Peyer's patch (tissue), 4 donors: ENCODE results near the gene PTPRF. TPM values are rescaled to one million over a fixed set of nuclear protein-coding genes. Genes with fewer than 3 reads are reported as not detected.

Source experiments
- DNase-seq, 3 donors: peaks; one replicate each; pipeline ENCODE4 v3.0.0-alpha.2; 2017 to 2019
- H3K27ac ChIP-seq, 4 donors: fragments of 200-600 bp; sonication (generic); one replicate each; pipeline ENCODE4 v1.5.1; 2016 to 2019
- H3K27me3 ChIP-seq, 2 donors: fragments of 200-600 bp; sonication (generic); one replicate each; pipeline ENCODE4 v1.5.1; 2019
- H3K36me3 ChIP-seq, 3 donors: fragments of 200-600 bp; sonication (generic); one replicate each; pipeline ENCODE4 v1.5.1; 2016 to 2019
- H3K4me1 ChIP-seq, 4 donors: fragments of 200-600 bp; sonication (generic); one replicate each; pipeline ENCODE4 v1.5.1; 2016 to 2019
- H3K4me3 ChIP-seq, 4 donors: fragments of 200-600 bp; sonication (generic); 1 replicate in 3 of 4; 2 replicates in 1 of 4; pipeline ENCODE4 v1.5.1; 2016 to 2019; ENCODE audit warnings: mild to moderate bottlenecking in 1 of 4
- H3K9me3 ChIP-seq, 4 donors: fragments of 200-600 bp; sonication (generic); one replicate each; pipeline ENCODE4 v1.5.1; 2016 to 2019; ENCODE audit warnings: mild to moderate bottlenecking in 1 of 4
- POLR2A ChIP-seq, 2 donors: fragments of 450-650 bp; IDR thresholded peaks; one replicate each; pipeline ENCODE4 v1.5.1; 2017; ENCODE audit warnings: antibody characterized with exemption in 2 of 2, mild to moderate bottlenecking in 2 of 2, moderate library complexity in 2 of 2
- total RNA-seq, 4 donors: library from RNA; depleted of rRNA; stranded (reverse); fragments of >200 nt; gene quantifications; one replicate each; pipeline ENCODE4 v1.1.0, GENCODE V29; 2016
- TF ChIP-seq, protein P1 (sequence below), 6 experiments: fragments of 450-650 bp in 4 of 6; fragments of 200-600 bp in 2 of 6; sonication (generic) in 1 of 6; IDR thresholded peaks; one replicate each; pipeline ENCODE4 v1.5.1; 2017 to 2019; ENCODE audit warnings: antibody characterized with exemption in 6 of 6, mild to moderate bottlenecking in 3 of 6, moderate library complexity in 1 of 6

Gene PTPRF
- total RNA-seq, 4 donors from 2014 or later = 149 to 613 (median 528) TPM

- TF ChIP-seq POLR2A (IDR thresholded peaks at IDR 0.05) = peak; percentile 99
- TF ChIP-seq, protein P1, sequence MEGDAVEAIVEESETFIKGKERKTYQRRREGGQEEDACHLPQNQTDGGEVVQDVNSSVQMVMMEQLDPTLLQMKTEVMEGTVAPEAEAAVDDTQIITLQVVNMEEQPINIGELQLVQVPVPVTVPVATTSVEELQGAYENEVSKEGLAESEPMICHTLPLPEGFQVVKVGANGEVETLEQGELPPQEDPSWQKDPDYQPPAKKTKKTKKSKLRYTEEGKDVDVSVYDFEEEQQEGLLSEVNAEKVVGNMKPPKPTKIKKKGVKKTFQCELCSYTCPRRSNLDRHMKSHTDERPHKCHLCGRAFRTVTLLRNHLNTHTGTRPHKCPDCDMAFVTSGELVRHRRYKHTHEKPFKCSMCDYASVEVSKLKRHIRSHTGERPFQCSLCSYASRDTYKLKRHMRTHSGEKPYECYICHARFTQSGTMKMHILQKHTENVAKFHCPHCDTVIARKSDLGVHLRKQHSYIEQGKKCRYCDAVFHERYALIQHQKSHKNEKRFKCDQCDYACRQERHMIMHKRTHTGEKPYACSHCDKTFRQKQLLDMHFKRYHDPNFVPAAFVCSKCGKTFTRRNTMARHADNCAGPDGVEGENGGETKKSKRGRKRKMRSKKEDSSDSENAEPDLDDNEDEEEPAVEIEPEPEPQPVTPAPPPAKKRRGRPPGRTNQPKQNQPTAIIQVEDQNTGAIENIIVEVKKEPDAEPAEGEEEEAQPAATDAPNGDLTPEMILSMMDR (IDR thresholded peaks at IDR 0.05) = no peak
Observed at GRCh38 chr1:43650310-43651085, 119.8 kb downstream of the PTPRF start.

GRCh38 chr1:43651188-43651587 is 120.5 kb downstream of the PTPRF start:
- no peak for TF ChIP-seq POLR2A (IDR thresholded peaks at IDR 0.05)
- TF ChIP-seq, protein P1 (IDR thresholded peaks at IDR 0.05) = no peak
- H3K36me3 ChIP-seq = peaks cover 0 to 31% (median 0%) of the 10 kb centered on the region in 3 donors
- H3K9me3 ChIP-seq = no peaks in the 10 kb centered on the region
- no peak for DNase-seq
- peak overlapping the region; percentile 64 to 90 (median 80) for H3K4me3 ChIP-seq
- H3K4me1 ChIP-seq = peaks cover 0 to 35% (median 7%) of the 10 kb centered on the region in 4 donors
- peak overlapping the region in 2 of 4 donors; percentile 27 to 98 for H3K27ac ChIP-seq
- H3K27me3 ChIP-seq = no peaks in the 10 kb centered on the region

More at GRCh38 chr1:43650310-43651085, 119.8 kb downstream of the PTPRF start:
- Histone ChIP-seq H3K9me3 (no peaks in the 10 kb centered on the region), H3K27ac (peak overlapping the region; percentile 89 to 98 (median 97)), H3K4me1 (peaks cover 0 to 35% (median 7%) of the 10 kb centered on the region in 4 donors), H3K27me3 (no peaks in the 10 kb centered on the region), H3K36me3 (peaks cover 0 to 24% (median 0%) of the 10 kb centered on the region in 3 donors), H3K4me3 (peak overlapping the region; percentile 64 to 90 (median 80))
- DNase-seq = peak; percentile 94 to 99 (median 95)

GRCh38 chr1:43651902-43652301 is 121.2 kb downstream of the PTPRF start:
- peak overlapping the region in 2 of 4 donors; percentile 27 to 98 for H3K27ac ChIP-seq
- H3K4me1 ChIP-seq = peaks cover 0 to 35% (median 7%) of the 10 kb centered on the region in 4 donors
- TF ChIP-seq POLR2A (IDR thresholded peaks at IDR 0.05) = no peak
- TF ChIP-seq, protein P1 (IDR thresholded peaks at IDR 0.05) = no peak
- H3K27me3 ChIP-seq = no peaks in the 10 kb centered on the region
- DNase-seq = peak in 1 of 3 donors; percentile 46
- no peaks in the 10 kb centered on the region for H3K9me3 ChIP-seq
- peak overlapping the region in 2 of 4 donors; percentile 64 to 89 for H3K4me3 ChIP-seq
- H3K36me3 ChIP-seq = peaks cover 0 to 38% (median 0%) of the 10 kb centered on the region in 3 donors

GRCh38 chr1:43653339-43653738 is 122.7 kb downstream of the PTPRF start:
- TF ChIP-seq, protein P1 (IDR thresholded peaks at IDR 0.05) = peak in 2 of 6 experiments; percentile 19 to 22
- TF ChIP-seq POLR2A (IDR thresholded peaks at IDR 0.05) = no peak

DNA sequence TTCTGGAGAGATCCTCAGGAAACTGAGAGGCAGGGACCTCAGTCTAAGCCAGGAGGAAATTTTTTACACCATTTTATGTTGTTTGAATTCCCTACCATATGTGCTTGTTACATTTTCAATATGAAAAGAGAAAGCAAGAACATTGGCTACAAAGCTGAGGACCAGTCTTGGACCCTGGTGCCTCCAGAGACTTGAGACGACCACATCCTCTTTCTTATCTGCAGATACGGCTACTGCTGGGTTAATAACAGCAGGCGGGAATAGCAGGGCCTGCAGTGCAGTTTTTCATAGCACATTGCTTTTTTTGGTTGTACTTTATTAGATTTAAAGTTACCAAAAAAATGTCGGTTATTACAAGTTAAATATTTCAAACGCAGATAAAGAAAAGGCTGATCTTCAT is 123.2 kb downstream of the PTPRF start:
- H3K9me3 ChIP-seq = no peaks in the 10 kb centered on the region
- no peak for DNase-seq
- H3K27ac ChIP-seq = no peak overlapping the region
- no peak overlapping the region for H3K4me3 ChIP-seq
- no peaks in the 10 kb centered on the region for H3K27me3 ChIP-seq
- no peak for TF ChIP-seq POLR2A (IDR thresholded peaks at IDR 0.05)
- TF ChIP-seq, protein P1 (IDR thresholded peaks at IDR 0.05) = no peak
- peaks cover 0 to 32% (median 7%) of the 10 kb centered on the region in 4 donors for H3K4me1 ChIP-seq
- peaks cover 0 to 58% (median 0%) of the 10 kb centered on the region in 3 donors for H3K36me3 ChIP-seq

More at GRCh38 chr1:43653339-43653738, 122.7 kb downstream of the PTPRF start:
- Histone ChIP-seq H3K4me1 (peaks cover 0 to 35% (median 7%) of the 10 kb centered on the region in 4 donors), H3K9me3 (no peaks in the 10 kb centered on the region), H3K36me3 (peaks cover 0 to 52% (median 0%) of the 10 kb centered on the region in 3 donors), H3K27me3 (no peaks in the 10 kb centered on the region), H3K4me3 (no peak overlapping the region), H3K27ac (peak overlapping the region in 1 of 4 donors; percentile 18)
- no peak for DNase-seq
